Activated naive CD4-positive, alpha-beta T cell treated with anti-CD3 and anti-CD28 coated beads, Interleukin-2, amount 10 ng/mL, durations not matched to agents 7 days and 5 days (primary cell): Measurements from ENCODE around the gene SPIB.
"Not testable (repeated sequence)": the region's sequence is repeated elsewhere in the genome, so short reads cannot be mapped to it uniquely, and the experiment has no call there.

Experiments
- CTCF ChIA-PET: fragments of 350-600 bp; sonication (Branson Sonifier 250); formaldehyde crosslinking; loops from one replicate; lab custom pipeline; 2021; ENCODE audit warnings: antibody characterized with exemption; lab: Charles Lee
- DNase-seq: peaks from one replicate; pipeline ENCODE4 v3.0.0-alpha.2; 2020
- H3K27ac Mint-ChIP-seq: one replicate; pipeline ENCODE4 v1.8.0; 2021; ENCODE audit warnings: mild to moderate bottlenecking, moderate library complexity, mixed read lengths
- H3K27me3 Mint-ChIP-seq: one replicate; pipeline ENCODE4 v1.8.0; 2021; ENCODE audit warnings: mild to moderate bottlenecking, mixed read lengths
- H3K36me3 Mint-ChIP-seq: one replicate; pipeline ENCODE4 v1.8.0; 2021; ENCODE audit warnings: mixed read lengths
- H3K4me1 Mint-ChIP-seq: one replicate; pipeline ENCODE4 v1.8.0; 2021; ENCODE audit warnings: mixed read lengths
- H3K4me3 Mint-ChIP-seq: one replicate; pipeline ENCODE4 v1.8.0; 2021; ENCODE audit warnings: mild to moderate bottlenecking, moderate library complexity, mixed read lengths
- H3K9me3 Mint-ChIP-seq: one replicate; pipeline ENCODE4 v1.8.0; 2021; ENCODE audit warnings: mixed read lengths

Gene SPIB

GRCh38 chr19:50467566-50467965 is 48.8 kb downstream of the SPIB start:
- H3K27ac Mint-ChIP-seq, result no peak overlapping the region
- DNase-seq, result no peak
- H3K4me1 Mint-ChIP-seq, result no peaks in the 10 kb centered on the region
- H3K27me3 Mint-ChIP-seq, result peaks cover 24% of the 10 kb centered on the region
- H3K4me3 Mint-ChIP-seq, result no peak overlapping the region
- CTCF ChIA-PET, result no interaction called here
- no peaks in the 10 kb centered on the region for H3K9me3 Mint-ChIP-seq
- no peaks in the 10 kb centered on the region for H3K36me3 Mint-ChIP-seq

DNA sequence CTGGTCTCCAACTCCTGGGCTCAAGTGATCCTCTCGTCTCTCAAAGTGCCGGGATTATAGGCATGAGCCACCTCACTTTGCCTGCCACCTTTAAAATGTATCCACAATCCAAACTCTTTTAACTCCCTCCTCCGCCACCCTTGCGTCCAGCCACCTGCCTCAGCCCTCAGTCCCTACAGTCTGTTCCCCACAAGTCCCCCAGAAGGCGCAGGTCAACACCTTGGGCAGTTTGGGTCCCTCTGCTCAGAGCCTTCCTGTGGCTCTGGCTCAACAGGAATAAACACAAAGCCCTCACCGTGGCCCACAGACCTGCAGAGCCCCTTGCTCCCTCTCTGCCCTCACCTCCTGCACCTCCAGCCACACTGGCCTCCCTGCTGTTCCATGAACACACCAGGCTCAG is 50.1 kb downstream of the SPIB start:
- H3K27ac Mint-ChIP-seq, result no peak overlapping the region

GRCh38 chr19:50473336-50473735 is 54.6 kb downstream of the SPIB start:
- H3K9me3 Mint-ChIP-seq, H3K4me3 Mint-ChIP-seq, H3K27ac Mint-ChIP-seq, DNase-seq: not testable (repeated sequence)
- peaks cover 15% of the 10 kb centered on the region for H3K36me3 Mint-ChIP-seq
- peaks cover 21% of the 10 kb centered on the region for H3K4me1 Mint-ChIP-seq
- peaks cover 32% of the 10 kb centered on the region for H3K27me3 Mint-ChIP-seq
- CTCF ChIA-PET, result interaction anchor here (0.7 kb wide), 1 partner anchor 102 kb away, joined by 3 read pairs; no protein-coding TSS in a partner anchor

More for the DNA sequence above, 50.1 kb downstream of the SPIB start:
- CTCF ChIA-PET, result no interaction called here
- H3K4me1 Mint-ChIP-seq, result no peaks in the 10 kb centered on the region
- H3K36me3 Mint-ChIP-seq, result no peaks in the 10 kb centered on the region
- H3K4me3 Mint-ChIP-seq, result no peak overlapping the region
- DNase-seq, result no peak
- peaks cover 24% of the 10 kb centered on the region for H3K27me3 Mint-ChIP-seq
- H3K9me3 Mint-ChIP-seq, result no peaks in the 10 kb centered on the region

DNA sequence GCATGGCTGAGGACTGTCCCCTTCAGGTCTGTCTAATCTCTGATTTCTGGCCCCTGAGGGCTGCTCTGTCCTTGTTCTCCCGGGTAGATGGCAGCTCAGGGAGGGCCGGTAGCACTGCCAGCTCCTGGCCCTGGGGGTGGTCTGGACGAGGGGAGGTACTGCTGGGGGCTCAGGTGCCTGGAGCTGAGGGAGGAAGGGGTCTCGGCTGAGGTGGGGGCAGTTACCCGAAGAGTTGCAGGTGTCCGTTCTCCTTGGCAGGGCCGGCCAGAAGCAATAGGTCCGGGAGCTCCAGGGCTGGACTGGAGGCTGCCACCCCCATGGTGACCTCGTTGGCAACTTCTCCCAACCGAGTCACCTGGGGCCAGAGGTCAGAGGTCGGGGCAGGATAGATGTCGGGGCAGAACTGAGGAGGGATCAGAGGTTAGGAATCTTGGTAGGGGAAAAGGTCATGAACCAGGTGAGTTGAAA is 56.4 kb downstream of the SPIB start:
- Mint-ChIP-seq H3K9me3 (peaks cover 4% of the 10 kb centered on the region), H3K36me3 (peaks cover 23% of the 10 kb centered on the region), H3K4me1 (peaks cover 26% of the 10 kb centered on the region), H3K4me3 (peak overlapping the region; percentile 57), H3K27ac (peak overlapping the region; percentile 87), H3K27me3 (peaks cover 26% of the 10 kb centered on the region)
- no peak for DNase-seq
- CTCF ChIA-PET, result interaction anchor here (1.6 kb wide), 1 partner anchor 12 kb away, joined by 4 read pairs; no protein-coding TSS in a partner anchor

GRCh38 chr19:50475736-50476223 is 57.0 kb downstream of the SPIB start:
- H3K27ac Mint-ChIP-seq, result peak overlapping the region; percentile 89
- peaks cover 26% of the 10 kb centered on the region for H3K4me1 Mint-ChIP-seq
- DNase-seq, result no peak
- peaks cover 26% of the 10 kb centered on the region for H3K27me3 Mint-ChIP-seq
- CTCF ChIA-PET, result no interaction called here
- H3K4me3 Mint-ChIP-seq, result peak overlapping the region; percentile 100
- H3K9me3 Mint-ChIP-seq, result peaks cover 4% of the 10 kb centered on the region
- H3K36me3 Mint-ChIP-seq, result peaks cover 23% of the 10 kb centered on the region

DNA sequence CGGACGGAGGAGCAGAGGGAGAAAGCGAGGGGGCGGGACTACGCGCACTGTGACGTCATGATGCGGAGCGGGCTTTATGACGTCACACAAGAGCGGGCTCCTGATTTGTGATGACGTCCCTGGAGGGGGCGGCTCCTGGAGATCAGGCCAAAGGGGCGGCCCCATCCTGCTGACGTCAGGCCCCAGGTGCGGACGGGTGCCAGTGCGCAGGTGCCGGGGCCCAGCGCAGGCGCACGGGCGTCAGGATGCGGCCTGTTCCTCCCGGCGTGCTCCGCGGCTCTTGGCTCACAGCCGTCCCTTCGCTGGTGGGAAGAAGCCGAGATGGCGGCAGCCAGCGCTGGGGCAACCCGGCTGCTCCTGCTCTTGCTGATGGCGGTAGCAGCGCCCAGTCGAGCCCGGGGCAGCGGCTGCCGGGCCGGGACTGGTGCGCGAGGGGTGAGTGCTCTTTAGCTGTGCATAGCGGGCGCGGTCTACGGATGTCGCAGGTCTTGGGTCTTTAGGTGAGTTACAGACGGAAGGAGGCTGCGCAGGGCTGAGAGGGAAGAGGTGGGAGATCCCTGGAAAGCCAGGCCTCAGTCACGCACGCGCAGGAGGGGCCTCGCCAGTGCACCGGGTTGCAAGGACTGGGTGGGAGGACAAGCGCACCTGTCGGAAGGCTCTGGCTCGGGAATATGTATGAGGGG is 57.6 kb downstream of the SPIB start, which contains the start of the genes EMC10 and GARIN5A:
TSS of gene EMC10 (plus strand) at position 284 of the 683 bp plus-strand sequence. CDS start at position 322, 38 bp downstream.
TSS of gene GARIN5A (minus strand) at position 625 of the 683 bp plus-strand sequence. CDS start at position 165, 460 bp downstream.
- H3K36me3 Mint-ChIP-seq, result peaks cover 28% of the 10 kb centered on the region

DNA sequence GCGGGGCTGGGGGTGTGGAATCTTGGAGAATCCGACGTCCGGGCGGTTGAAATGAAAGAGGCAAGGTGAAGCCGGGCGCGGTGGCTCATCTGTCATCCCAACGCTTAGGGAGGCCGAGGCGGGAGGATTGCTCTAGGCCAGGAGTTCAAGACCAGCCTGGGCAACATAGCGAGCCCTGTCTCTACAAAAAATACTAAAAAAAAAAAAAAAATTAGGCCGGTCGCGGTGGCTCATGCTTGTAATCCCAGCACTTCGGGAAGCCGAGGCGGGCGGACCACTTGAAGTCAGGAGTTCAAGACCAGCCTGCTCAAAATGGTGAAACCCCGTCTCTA is 58.1 kb downstream of the SPIB start:
- H3K27ac Mint-ChIP-seq, result peak overlapping the region; percentile 89
- H3K4me3 Mint-ChIP-seq, result peak overlapping the region; percentile 100
- H3K27me3 Mint-ChIP-seq, result peaks cover 26% of the 10 kb centered on the region
- H3K4me1 Mint-ChIP-seq, result peaks cover 26% of the 10 kb centered on the region
- peaks cover 4% of the 10 kb centered on the region for H3K9me3 Mint-ChIP-seq
- DNase-seq, result no peak
- peaks cover 28% of the 10 kb centered on the region for H3K36me3 Mint-ChIP-seq
- CTCF ChIA-PET, result no interaction called here

More for the DNA sequence above, 57.6 kb downstream of the SPIB start, which contains the start of the genes EMC10 and GARIN5A:
- peak within 1 kb of the TSS; percentile 100 for H3K4me3 Mint-ChIP-seq
- peaks cover 4% of the 10 kb centered on the region for H3K9me3 Mint-ChIP-seq
- DNase-seq, result peak; percentile 96
- peak within 1 kb of the TSS; percentile 89 for H3K27ac Mint-ChIP-seq
- CTCF ChIA-PET, result no interaction called here
- peaks cover 26% of the 10 kb centered on the region for H3K27me3 Mint-ChIP-seq
- peaks cover 26% of the 10 kb centered on the region for H3K4me1 Mint-ChIP-seq

DNA sequence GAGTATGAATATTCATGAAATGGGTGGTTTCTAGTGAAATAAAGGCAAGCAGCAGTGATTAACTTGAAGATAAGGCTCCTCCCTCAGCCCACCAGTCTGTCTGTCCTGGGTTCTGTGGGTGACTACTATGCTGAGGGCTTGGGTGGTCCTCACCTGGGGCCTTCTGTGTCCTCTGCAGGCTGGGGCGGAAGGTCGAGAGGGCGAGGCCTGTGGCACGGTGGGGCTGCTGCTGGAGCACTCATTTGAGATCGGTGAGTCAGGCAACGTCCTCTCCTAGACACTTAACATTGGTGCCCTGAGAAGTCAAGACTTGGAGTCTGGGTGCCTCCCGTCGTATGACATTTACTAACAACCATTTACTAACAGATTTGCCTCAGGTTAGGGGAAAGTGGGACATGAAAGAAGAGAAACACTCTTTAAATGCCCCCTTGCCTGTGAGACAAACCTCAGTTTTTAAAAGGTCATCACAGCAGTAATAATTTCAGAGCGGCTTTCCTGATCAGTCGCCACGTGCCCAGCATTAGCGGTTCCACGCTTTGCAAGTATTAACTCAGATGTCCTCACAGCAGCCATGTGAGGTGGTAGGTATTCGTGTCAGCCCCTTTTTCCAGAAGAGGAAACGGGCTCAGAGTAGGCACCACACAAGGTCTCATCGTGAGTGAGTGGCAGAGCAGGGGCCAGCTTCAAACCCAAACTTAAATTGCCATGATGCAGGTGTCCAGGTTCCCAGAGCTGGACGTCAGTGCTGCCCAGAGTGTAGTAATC is 59.2 kb downstream of the SPIB start:
- peaks cover 26% of the 10 kb centered on the region for H3K27me3 Mint-ChIP-seq
- peak overlapping the region; percentile 100 for H3K4me3 Mint-ChIP-seq
- H3K36me3 Mint-ChIP-seq, result peaks cover 28% of the 10 kb centered on the region
- H3K9me3 Mint-ChIP-seq, result peaks cover 4% of the 10 kb centered on the region
- peaks cover 26% of the 10 kb centered on the region for H3K4me1 Mint-ChIP-seq
- CTCF ChIA-PET, result no interaction called here
- DNase-seq, result no peak
- peak overlapping the region; percentile 89 for H3K27ac Mint-ChIP-seq

- peaks cover 4% of the 10 kb centered on the region for H3K9me3 Mint-ChIP-seq
- peaks cover 34% of the 10 kb centered on the region for H3K36me3 Mint-ChIP-seq
- peaks cover 22% of the 10 kb centered on the region for H3K27me3 Mint-ChIP-seq
- peaks cover 26% of the 10 kb centered on the region for H3K4me1 Mint-ChIP-seq
- DNase-seq, result peak; percentile 33
- no peak overlapping the region for H3K27ac Mint-ChIP-seq
- CTCF ChIA-PET, result interaction anchor here (0.6 to 1.1 kb wide), 3 partner anchors 17 to 517 kb away, joined by 3 to 4 read pairs (median 3); no protein-coding TSS in a partner anchor
- H3K4me3 Mint-ChIP-seq, result no peak overlapping the region
Measured at GRCh38 chr19:50478901-50479715, 60.4 kb downstream of the SPIB start.

DNA sequence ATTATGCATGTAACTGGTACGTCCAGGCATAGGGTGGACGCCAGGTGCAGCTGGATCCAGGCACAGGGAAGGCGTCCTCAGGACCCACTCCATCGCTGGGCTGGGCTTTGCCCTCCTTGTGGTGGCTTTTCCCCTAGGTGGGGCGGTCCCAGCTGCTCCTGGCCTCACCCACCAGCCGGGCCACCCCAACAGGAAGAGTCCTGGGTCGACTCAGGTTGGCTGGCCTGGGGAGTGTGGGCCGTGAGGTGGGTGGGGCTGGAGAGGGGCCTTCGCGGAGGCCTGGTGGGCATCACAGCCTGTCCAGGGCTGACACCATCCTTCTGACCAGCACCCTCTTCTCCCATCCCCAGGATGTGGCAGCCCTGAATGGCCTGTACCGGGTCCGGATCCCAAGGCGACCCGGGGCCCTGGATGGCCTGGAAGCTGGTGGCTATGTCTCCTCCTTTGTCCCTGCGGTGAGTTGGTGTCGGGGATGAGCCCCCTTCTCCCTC is 61.1 kb downstream of the SPIB start:
- Mint-ChIP-seq H3K36me3 (peaks cover 34% of the 10 kb centered on the region), H3K4me1 (peaks cover 26% of the 10 kb centered on the region), H3K4me3 (no peak overlapping the region), H3K27me3 (peaks cover 18% of the 10 kb centered on the region), H3K9me3 (peaks cover 4% of the 10 kb centered on the region), H3K27ac (no peak overlapping the region)
- CTCF ChIA-PET, result interaction anchor here (0.6 to 1.1 kb wide), 3 partner anchors 18 to 517 kb away, joined by 3 to 4 read pairs (median 3); no protein-coding TSS in a partner anchor
- DNase-seq, result no peak

GRCh38 chr19:50480281-50481111 is 61.8 kb downstream of the SPIB start:
- no peak overlapping the region for H3K4me3 Mint-ChIP-seq
- peaks cover 24% of the 10 kb centered on the region for H3K4me1 Mint-ChIP-seq
- peaks cover 4% of the 10 kb centered on the region for H3K9me3 Mint-ChIP-seq
- no peak for DNase-seq
- H3K27ac Mint-ChIP-seq, result peak overlapping the region; percentile 17
- CTCF ChIA-PET, result no interaction called here
- peaks cover 37% of the 10 kb centered on the region for H3K36me3 Mint-ChIP-seq
- peaks cover 12% of the 10 kb centered on the region for H3K27me3 Mint-ChIP-seq
